GM18526 (cell line): Measurements from ENCODE around the gene DCAF4L1.

Experiments used
- POLR2A ChIP-seq: IDR thresholded peaks from 3 replicates; pipeline ENCODE4 v1.6.1; 2011; ENCODE audit not compliant: insufficient read length; ENCODE audit errors: extremely low read depth

The DCAF4L1 gene

GRCh38 chr4:41981456-41981855 is at the start of gene DCAF4L1:
DCAF4L1 (plus strand) TSS chr4:41981756; CDS start chr4:41981793, 37 bp downstream.
- no peak for TF ChIP-seq POLR2A

- TF ChIP-seq POLR2A: no peak
Observed at GRCh38 chr4:41932988-41933387, 48.6 kb upstream of the DCAF4L1 start.

GRCh38 chr4:41933997-41934503 is 47.5 kb upstream of the DCAF4L1 start:
- TF ChIP-seq POLR2A: no peak

- TF ChIP-seq POLR2A: no peak
Observed at GRCh38 chr4:41934514-41934900, 47.0 kb upstream of the DCAF4L1 start.

GRCh38 chr4:41934901-41935651 is 46.5 kb upstream of the DCAF4L1 start, which contains the start of gene TMEM33:
TMEM33 (plus strand) TSS chr4:41935429; CDS start chr4:41935485, 56 bp downstream.
- TF ChIP-seq POLR2A: peak; percentile 86

- TF ChIP-seq POLR2A: no peak
Observed at GRCh38 chr4:41935652-41936021, 45.9 kb upstream of the DCAF4L1 start.

- TF ChIP-seq POLR2A: no peak
Observed at GRCh38 chr4:41939016-41939626, 42.4 kb upstream of the DCAF4L1 start.

GRCh38 chr4:41940834-41941233 is 40.7 kb upstream of the DCAF4L1 start:
- TF ChIP-seq POLR2A: no peak

GRCh38 chr4:41943506-41943905 is 38.0 kb upstream of the DCAF4L1 start:
- TF ChIP-seq POLR2A: no peak

- TF ChIP-seq POLR2A: no peak
Observed at GRCh38 chr4:41944089-41944488, 37.5 kb upstream of the DCAF4L1 start.

GRCh38 chr4:41949531-41949930 is 32.0 kb upstream of the DCAF4L1 start:
- TF ChIP-seq POLR2A: no peak

GRCh38 chr4:41957634-41958033 is 23.9 kb upstream of the DCAF4L1 start:
- TF ChIP-seq POLR2A: no peak

- TF ChIP-seq POLR2A: no peak
Observed at GRCh38 chr4:41963105-41963504, 18.5 kb upstream of the DCAF4L1 start.

- no peak for TF ChIP-seq POLR2A
Observed at GRCh38 chr4:41964401-41964800, 17.2 kb upstream of the DCAF4L1 start.

- no peak for TF ChIP-seq POLR2A
Observed at GRCh38 chr4:41967392-41967791, 14.2 kb upstream of the DCAF4L1 start.

- TF ChIP-seq POLR2A: no peak
Observed at GRCh38 chr4:41969671-41970070, 11.9 kb upstream of the DCAF4L1 start.

- no peak for TF ChIP-seq POLR2A
Observed at GRCh38 chr4:41975341-41975740, 6.2 kb upstream of the DCAF4L1 start.
